Endothelial cell of umbilical vein (primary cell): ENCODE data around the gene FIS1. TPM values are rescaled to one million over a fixed set of nuclear protein-coding genes. Genes with fewer than 3 reads are reported as not detected.

Experiments used
- BruUV-seq: library from RNA; stranded (reverse); fragments of 400-500 nt; replicated peaks from 2 replicates; lab custom pipeline; 2021; lab: Mats Ljungman, UMichigan
- CTCF ChIA-PET: fragments of 300-600, 350-600 bp; sonication (Branson Sonifier 250); formaldehyde crosslinking; loops from one replicate; lab custom pipeline; 2021; ENCODE audit warnings: antibody characterized with exemption, inconsistent platforms; lab: Charles Lee
- POLR2A ChIA-PET: fragments of 300-600, 350-600 bp; sonication (Branson Sonifier 250); formaldehyde crosslinking; loops from one replicate; lab custom pipeline; 2021; ENCODE audit warnings: antibody characterized with exemption, inconsistent platforms; lab: Charles Lee
- DNase-seq: peaks from one replicate; pipeline ENCODE4 v3.0.0-alpha.2; 2011; ENCODE audit warnings: low read depth, low spot score
- FAIRE-seq: peaks from 2 replicates; lab custom pipeline; 2011; peaks lifted over from hg19 to GRCh38; lab: Jason Lieb, UNC
- H2AFZ ChIP-seq: 2 replicates; pipeline ENCODE4 v1.6.0; 2012; ENCODE audit warnings: low read depth, low read length, control low read depth, inconsistent platforms
- H3K27ac ChIP-seq: 2 replicates; pipeline ENCODE4 v1.5.1; 2011; ENCODE audit warnings: low read depth, mild to moderate bottlenecking, control low read depth, low read length, moderate library complexity; ENCODE audit not compliant: insufficient read depth
- H3K27me3 ChIP-seq, 2 experiments: 2 replicates each; pipeline versions ENCODE4 v1.6.0 to v1.6.1; 2011; ENCODE audit warnings: low read length in 2 of 2, mixed read lengths in 1 of 2; ENCODE audit not compliant: control insufficient read depth in 2 of 2, insufficient read depth in 2 of 2
- H3K36me3 ChIP-seq, 2 experiments: 2 replicates in 1 of 2; 3 replicates in 1 of 2; pipeline ENCODE4 v1.5.1; 2011; ENCODE audit warnings: low read length in 2 of 2, mild to moderate bottlenecking in 1 of 2, moderate library complexity in 1 of 2; ENCODE audit not compliant: control insufficient read depth in 2 of 2, insufficient read depth in 2 of 2; ENCODE audit errors: extremely low read depth in 1 of 2
- H3K4me1 ChIP-seq: 3 replicates; pipeline ENCODE4 v1.5.1; 2011; ENCODE audit warnings: mild to moderate bottlenecking, low read length; ENCODE audit not compliant: control insufficient read depth, insufficient read depth; ENCODE audit errors: extremely low read depth
- H3K4me2 ChIP-seq: 2 replicates; pipeline ENCODE4 v1.6.1; 2011; ENCODE audit warnings: low read length, control low read depth, mixed read lengths; ENCODE audit not compliant: insufficient read depth
- H3K4me3 ChIP-seq, 3 experiments: fragments of 200-600 bp in 1 of 3; sonication (generic), shearing (Covaris generic) in 1 of 3; replicated peaks in 1 of 3; 2 replicates each; pipeline ENCODE4 v1.5.1; 2011 to 2016; ENCODE audit warnings: control low read depth in 3 of 3, low read length in 3 of 3, mild to moderate bottlenecking in 2 of 3, inconsistent platforms in 1 of 3, low read depth in 1 of 3, moderate library complexity in 1 of 3; ENCODE audit not compliant: insufficient read depth in 1 of 3
- H3K79me2 ChIP-seq: 2 replicates; pipeline ENCODE4 v1.6.0; 2012; ENCODE audit warnings: low read length, inconsistent platforms; ENCODE audit not compliant: control insufficient read depth, insufficient read depth
- H3K9ac ChIP-seq: replicated peaks from 2 replicates; pipeline ENCODE3; 2011; ENCODE audit warnings: low read length, control low read depth; ENCODE audit not compliant: insufficient read depth; ENCODE audit errors: extremely low read depth
- H3K9me1 ChIP-seq: replicated peaks from 3 replicates; pipeline ENCODE4 v1.6.0; 2011; ENCODE audit warnings: mild to moderate bottlenecking, low read length; ENCODE audit not compliant: control insufficient read depth, insufficient read depth; ENCODE audit errors: extremely low read depth
- H3K9me3 ChIP-seq: replicated peaks from 2 replicates; pipeline ENCODE4 v1.5.1; 2012; ENCODE audit warnings: low read length, inconsistent platforms; ENCODE audit not compliant: control insufficient read depth, insufficient read depth
- H4K20me1 ChIP-seq: replicated peaks from 2 replicates; pipeline ENCODE3; 2011; ENCODE audit warnings: mild to moderate bottlenecking, low read length; ENCODE audit not compliant: control insufficient read depth, insufficient read depth; ENCODE audit errors: extremely low read depth
- CTCF ChIP-seq, 2 donors: IDR thresholded peaks; 1 replicate in 1 of 2; 2 replicates in 1 of 2; pipeline ENCODE4 v1.5.1; 2011; ENCODE audit warnings: low read length in 2 of 2, mild to moderate bottlenecking in 2 of 2, moderate library complexity in 2 of 2, control low read depth in 1 of 2, inconsistent platforms in 1 of 2, low read depth in 1 of 2; ENCODE audit not compliant: insufficient read depth in 1 of 2; ENCODE audit errors: extremely low read depth in 1 of 2
- EZH2 ChIP-seq: IDR thresholded peaks from 2 replicates; pipeline ENCODE4 v1.6.1; 2012; ENCODE audit warnings: borderline replicate concordance, low read depth, mild to moderate bottlenecking, moderate library complexity, low read length, inconsistent platforms; ENCODE audit not compliant: severe bottlenecking
- FOS ChIP-seq: IDR thresholded peaks from 2 replicates; pipeline ENCODE4 v1.6.1; 2011; ENCODE audit warnings: mild to moderate bottlenecking, low read length, moderate library complexity, borderline replicate concordance; ENCODE audit not compliant: insufficient read depth
- GATA2 ChIP-seq: IDR thresholded peaks from 2 replicates; pipeline ENCODE4 v1.7.0; 2011; ENCODE audit warnings: low read depth, mild to moderate bottlenecking, moderate library complexity, mixed read lengths, low read length; ENCODE audit not compliant: insufficient read length, insufficient read depth
- JUN ChIP-seq: IDR thresholded peaks from 2 replicates; pipeline ENCODE4 v1.6.1; 2011; ENCODE audit warnings: borderline replicate concordance, low read depth; ENCODE audit not compliant: insufficient read length, insufficient read depth
- MAX ChIP-seq: IDR thresholded peaks from 2 replicates; pipeline ENCODE4 v1.6.1; 2011; ENCODE audit not compliant: insufficient read depth, insufficient read length
- MYC ChIP-seq: IDR thresholded peaks from one replicate; pipeline ENCODE4 v1.6.1; 2011; ENCODE audit warnings: mild to moderate bottlenecking, low read depth, low read length
- POLR2A ChIP-seq: IDR thresholded peaks from 2 replicates; pipeline ENCODE4 v1.6.1; 2012; ENCODE audit warnings: low read depth, mild to moderate bottlenecking, control low read depth, low read length
- POLR2AphosphoS5 ChIP-seq: IDR thresholded peaks from 2 replicates; pipeline ENCODE4 v1.6.1; 2012; ENCODE audit warnings: low read depth, mild to moderate bottlenecking, control low read depth, low read length, moderate library complexity; ENCODE audit not compliant: insufficient read depth
- dilution Hi-C: fragments of 300-500 bp; cut with MboI; formaldehyde crosslinking; loops from one replicate; pipeline ENCODE4 v1.15.0; 2019; ENCODE audit warnings: low sequenced_read_pairs; ENCODE audit not compliant: extremely low pct_ligation_motif_present
- intact Hi-C: fragments of 100-400 bp; cut with micrococcal nuclease; formaldehyde crosslinking; loops from one replicate; pipeline ENCODE4 v1.10.0; 2022
- polyA plus RNA-seq, 4 experiments: library from polyadenylated mRNA; depleted of rRNA in 3 of 4; stranded (reverse) in 3 of 4; unstranded in 1 of 4; fragments of >200 nt; gene quantifications; 2 replicates each; pipeline versions ENCODE4 v1.2.1 to v1.2.3, GENCODE V29; 2011 to 2012; ENCODE audit warnings: missing spikeins in 1 of 4
- total RNA-seq: library from RNA; stranded (reverse); gene quantifications from 2 replicates; pipeline ENCODE4 v1.2.3, GENCODE V29; 2021

Gene FIS1
- total and polyA plus RNA-seq, 2 donors (not counting 3 experiments of a cell fraction or from before 2014, with no cell fraction given) = 132 to 330 TPM

GRCh38 chr7:101288439-101288838 is 43.6 kb upstream of the FIS1 start:
- no peak overlapping the region for H2AFZ ChIP-seq
- dilution Hi-C loops = no loop called here
- H3K9me1 ChIP-seq = no peaks in the 10 kb centered on the region
- H3K79me2 ChIP-seq = no peaks in the 10 kb centered on the region
- no peak overlapping the region for H3K27ac ChIP-seq
- no peak for TF ChIP-seq MAX
- no peak for TF ChIP-seq CTCF (IDR thresholded peaks at IDR 0.05; ENCODE audit: extremely low read depth in 1 of 2, insufficient read depth in 1 of 2, low read depth in 1 of 2, low read length in 2 of 2)
- TF ChIP-seq GATA2 = no peak
- no peak for TF ChIP-seq JUN
- H3K36me3 ChIP-seq = no peaks in the 10 kb centered on the region
- H3K4me1 ChIP-seq = no peaks in the 10 kb centered on the region
- intact Hi-C loops = no loop called here
- no TSS peak for BruUV-seq
- CTCF ChIA-PET = interaction anchor here (2.3 kb wide), 1 partner anchor 145 kb away, joined by 15 read pairs; no protein-coding TSS in a partner anchor
- DNase-seq (no peak), FAIRE-seq (no peak)
- H3K4me3 ChIP-seq = no peak overlapping the region
- no peak overlapping the region for H3K9ac ChIP-seq
- H3K27me3 ChIP-seq = peaks cover 7 to 10% of the 10 kb centered on the region in 2 experiments
- no peaks in the 10 kb centered on the region for H4K20me1 ChIP-seq
- H3K9me3 ChIP-seq = no peaks in the 10 kb centered on the region
- POLR2A ChIA-PET = no interaction called here
- no peak overlapping the region for H3K4me2 ChIP-seq

GRCh38 chr7:101287032-101287431 is 42.2 kb upstream of the FIS1 start:
- TF ChIP-seq FOS (no peak), EZH2 (no peak), POLR2AphosphoS5 (no peak), MYC (no peak), MAX (no peak), GATA2 (no peak), POLR2A (no peak), CTCF (IDR thresholded peaks at IDR 0.05; ENCODE audit: extremely low read depth in 1 of 2, insufficient read depth in 1 of 2, low read depth in 1 of 2, low read length in 2 of 2) (no peak), JUN (no peak)
- H2AFZ ChIP-seq = no peak overlapping the region
- ChIA-PET POLR2A (no interaction called here), CTCF (interaction anchor here (2.3 kb wide), 1 partner anchor 143 kb away, joined by 15 read pairs; no protein-coding TSS in a partner anchor)
- FAIRE-seq (no peak), DNase-seq (no peak)
- H3K79me2 ChIP-seq = no peaks in the 10 kb centered on the region
- H4K20me1 ChIP-seq = no peaks in the 10 kb centered on the region
- dilution Hi-C loops = no loop called here
- H3K4me3 ChIP-seq = no peak overlapping the region
- no peaks in the 10 kb centered on the region for H3K9me1 ChIP-seq
- H3K27ac ChIP-seq = no peak overlapping the region
- intact Hi-C loops = no loop called here
- peaks cover 7 to 9% of the 10 kb centered on the region in 2 experiments for H3K27me3 ChIP-seq
- no peaks in the 10 kb centered on the region for H3K36me3 ChIP-seq
- no peaks in the 10 kb centered on the region for H3K9me3 ChIP-seq
- H3K4me1 ChIP-seq = no peaks in the 10 kb centered on the region
- no peak overlapping the region for H3K9ac ChIP-seq
- H3K4me2 ChIP-seq = no peak overlapping the region
- no TSS peak for BruUV-seq
